Prostate gland (tissue), 2 donors: ENCODE data around the gene FNBP1L. TPM values are rescaled to one million over a fixed set of nuclear protein-coding genes. Genes with fewer than 3 reads are reported as not detected.

Experiments used
- DNase-seq: peaks from one replicate; pipeline ENCODE4 v3.0.0-alpha.2; 2019; ENCODE audit warnings: low spot score
- H3K27ac ChIP-seq, 2 donors: fragments of 200-600 bp; sonication (generic); 2 replicates each; pipeline ENCODE4 v1.5.1; 2017 to 2019
- H3K27me3 ChIP-seq: fragments of 200-600 bp; sonication (generic); replicated peaks from 2 replicates; pipeline ENCODE4 v1.5.1; 2019; ENCODE audit not compliant: insufficient read depth
- H3K36me3 ChIP-seq, 2 donors: fragments of 200-600 bp; sonication (generic); 1 replicate in 1 of 2; 2 replicates in 1 of 2; pipeline versions ENCODE4 v1.5.1 to v1.8.1; 2017 to 2019
- H3K4me1 ChIP-seq: fragments of 200-600 bp; sonication (generic); replicated peaks from 2 replicates; pipeline ENCODE4 v1.5.1; 2019
- H3K4me3 ChIP-seq, 2 donors: fragments of 200-600 bp; sonication (generic); 2 replicates each; pipeline ENCODE4 v1.5.1; 2017 to 2019
- H3K9me3 ChIP-seq: fragments of 200-600 bp; sonication (generic); 2 replicates; pipeline ENCODE4 v1.5.1; 2017
- POLR2A ChIP-seq: fragments of 450-650 bp; IDR thresholded peaks from one replicate; pipeline ENCODE4 v1.6.1; 2016; ENCODE audit warnings: antibody characterized with exemption, mild to moderate bottlenecking
- POLR2AphosphoS5 ChIP-seq: sonication (generic); formaldehyde crosslinking; IDR thresholded peaks from one replicate; pipeline ENCODE4 v1.6.1; 2017; ENCODE audit warnings: antibody characterized with exemption
- WGBS: methylation state at CpG from one replicate; pipeline ENCODE4 v1.1.5; 2018; 5-methylcytosine and 5-hydroxymethylcytosine counted together
- intact Hi-C: fragments of 100-400 bp; cut with DNase I; formaldehyde crosslinking; loops from one replicate; pipeline ENCODE4 v1.14.2; 2022
- total RNA-seq, 2 donors: library from RNA; depleted of rRNA; stranded (reverse); fragments of >200 nt; gene quantifications; one replicate each; pipeline ENCODE4 v1.1.0, GENCODE V29; 2016
- TF ChIP-seq, protein P1 (sequence below), 4 experiments: fragments of 200-600 bp in 2 of 4; fragments of 450-650 bp in 2 of 4; sonication (generic) in 2 of 4; IDR thresholded peaks; 1 replicate in 3 of 4; 2 replicates in 1 of 4; pipeline ENCODE4 v1.5.1; 2016 to 2019; ENCODE audit warnings: antibody characterized with exemption in 4 of 4, mild to moderate bottlenecking in 2 of 4, moderate library complexity in 2 of 4

FNBP1L gene
- total RNA-seq, 2 donors from 2014 or later, result 41.1 to 49.7 TPM

DNA sequence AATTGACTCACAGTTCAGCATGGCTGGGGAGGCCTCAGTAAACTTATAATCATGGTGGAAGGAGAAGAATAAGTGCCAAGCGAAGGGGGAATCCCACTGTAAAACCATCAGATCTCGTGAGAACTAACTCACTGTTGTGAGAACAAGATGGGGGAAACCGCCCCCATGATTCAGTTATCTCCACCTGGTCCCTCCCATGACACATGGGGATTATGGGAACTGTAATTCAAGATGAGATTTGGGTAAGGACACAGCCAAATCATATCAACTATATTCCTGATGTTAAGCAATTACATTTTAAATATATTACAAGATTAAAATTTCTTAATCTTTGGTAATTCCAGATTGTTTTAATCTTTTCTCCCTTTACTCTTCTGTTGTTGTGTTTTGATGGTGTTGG lies 55.2 kb downstream of the FNBP1L start:
- Histone ChIP-seq H3K27ac (no peak overlapping the region), H3K4me1 (no peaks in the 10 kb centered on the region), H3K4me3 (no peak overlapping the region), H3K27me3 (no peaks in the 10 kb centered on the region), H3K9me3 (no peaks in the 10 kb centered on the region), H3K36me3 (no peaks in the 10 kb centered on the region)
- DNase-seq, result no peak
- 86% methylated on average over 3 of the region's 3 CpGs for WGBS
- TF ChIP-seq POLR2A (no peak), POLR2AphosphoS5 (no peak)
- TF ChIP-seq, protein P1, sequence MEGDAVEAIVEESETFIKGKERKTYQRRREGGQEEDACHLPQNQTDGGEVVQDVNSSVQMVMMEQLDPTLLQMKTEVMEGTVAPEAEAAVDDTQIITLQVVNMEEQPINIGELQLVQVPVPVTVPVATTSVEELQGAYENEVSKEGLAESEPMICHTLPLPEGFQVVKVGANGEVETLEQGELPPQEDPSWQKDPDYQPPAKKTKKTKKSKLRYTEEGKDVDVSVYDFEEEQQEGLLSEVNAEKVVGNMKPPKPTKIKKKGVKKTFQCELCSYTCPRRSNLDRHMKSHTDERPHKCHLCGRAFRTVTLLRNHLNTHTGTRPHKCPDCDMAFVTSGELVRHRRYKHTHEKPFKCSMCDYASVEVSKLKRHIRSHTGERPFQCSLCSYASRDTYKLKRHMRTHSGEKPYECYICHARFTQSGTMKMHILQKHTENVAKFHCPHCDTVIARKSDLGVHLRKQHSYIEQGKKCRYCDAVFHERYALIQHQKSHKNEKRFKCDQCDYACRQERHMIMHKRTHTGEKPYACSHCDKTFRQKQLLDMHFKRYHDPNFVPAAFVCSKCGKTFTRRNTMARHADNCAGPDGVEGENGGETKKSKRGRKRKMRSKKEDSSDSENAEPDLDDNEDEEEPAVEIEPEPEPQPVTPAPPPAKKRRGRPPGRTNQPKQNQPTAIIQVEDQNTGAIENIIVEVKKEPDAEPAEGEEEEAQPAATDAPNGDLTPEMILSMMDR (IDR thresholded peaks at IDR 0.05), result no peak
- intact Hi-C loops, result no loop called here

DNA sequence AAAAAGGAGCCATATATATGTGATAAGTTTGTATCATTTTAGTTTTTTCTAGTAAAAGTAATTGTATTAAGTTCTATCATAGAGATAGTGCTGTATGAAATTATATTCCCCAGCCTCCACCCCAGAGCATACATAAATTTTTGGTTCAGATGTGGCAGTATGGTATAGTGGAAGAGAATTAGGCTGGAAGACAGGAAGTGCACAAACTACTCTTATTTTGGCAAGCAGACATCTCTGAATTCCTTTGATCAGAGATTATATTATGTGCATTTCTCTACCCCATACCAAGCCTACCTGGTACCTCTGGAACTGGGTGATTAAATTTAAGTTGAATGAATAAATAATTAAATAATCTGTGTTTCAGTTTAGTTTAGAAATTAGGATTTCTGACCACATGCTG lies 55.9 kb downstream of the FNBP1L start:
- Histone ChIP-seq H3K36me3 (no peaks in the 10 kb centered on the region), H3K9me3 (no peaks in the 10 kb centered on the region), H3K4me3 (no peak overlapping the region), H3K27me3 (no peaks in the 10 kb centered on the region), H3K4me1 (no peaks in the 10 kb centered on the region), H3K27ac (no peak overlapping the region)
- no peak for DNase-seq
- intact Hi-C loops, result no loop called here
- TF ChIP-seq, protein P1 (IDR thresholded peaks at IDR 0.05), result no peak
- no peak for TF ChIP-seq POLR2A

DNA sequence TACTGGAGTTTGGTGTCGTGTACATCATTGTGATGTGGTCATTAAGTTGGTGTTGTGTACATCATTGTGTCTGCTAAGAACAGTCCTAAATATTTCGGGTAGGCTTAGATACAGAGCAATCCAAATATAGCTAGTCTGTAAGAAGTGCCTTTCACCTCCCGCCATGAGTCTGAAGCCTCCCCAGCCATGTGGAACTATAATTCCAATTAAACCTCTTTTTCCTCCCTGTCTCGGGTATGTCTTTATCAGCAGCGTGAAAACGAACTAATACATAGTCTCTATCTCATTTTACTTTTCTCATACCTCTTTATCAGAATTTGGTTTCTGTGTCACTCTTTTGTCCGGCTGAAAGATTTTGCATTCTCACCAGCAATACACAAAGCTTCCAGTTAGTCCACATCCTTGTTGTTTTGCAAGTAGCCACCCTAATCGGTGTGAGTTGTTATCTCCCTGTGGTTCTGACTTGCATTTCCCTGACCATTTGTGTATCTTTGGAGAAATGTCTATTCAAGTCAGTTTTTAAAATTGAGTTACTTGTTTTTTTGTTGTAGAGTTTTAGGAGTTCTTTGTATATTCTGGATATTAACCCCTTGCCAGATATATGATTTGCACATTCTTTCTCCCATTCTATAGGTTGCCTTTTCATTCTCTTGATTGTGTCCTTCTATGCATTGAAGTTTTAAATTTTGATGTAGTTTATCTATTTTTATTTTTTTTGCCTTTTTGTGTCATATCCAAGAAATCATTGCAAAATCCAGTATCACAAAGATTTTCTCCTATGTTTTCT lies 56.5 kb downstream of the FNBP1L start:
- Histone ChIP-seq H3K4me1 (no peaks in the 10 kb centered on the region), H3K4me3 (no peak overlapping the region), H3K9me3 (no peaks in the 10 kb centered on the region), H3K36me3 (no peaks in the 10 kb centered on the region), H3K27me3 (no peaks in the 10 kb centered on the region), H3K27ac (no peak overlapping the region)
- TF ChIP-seq, protein P1 (IDR thresholded peaks at IDR 0.05), result no peak
- no peak for TF ChIP-seq POLR2AphosphoS5
- intact Hi-C loops, result no loop called here
- DNase-seq, result no peak
- WGBS, result 86% methylated on average over 8 of the region's 8 CpGs

DNA sequence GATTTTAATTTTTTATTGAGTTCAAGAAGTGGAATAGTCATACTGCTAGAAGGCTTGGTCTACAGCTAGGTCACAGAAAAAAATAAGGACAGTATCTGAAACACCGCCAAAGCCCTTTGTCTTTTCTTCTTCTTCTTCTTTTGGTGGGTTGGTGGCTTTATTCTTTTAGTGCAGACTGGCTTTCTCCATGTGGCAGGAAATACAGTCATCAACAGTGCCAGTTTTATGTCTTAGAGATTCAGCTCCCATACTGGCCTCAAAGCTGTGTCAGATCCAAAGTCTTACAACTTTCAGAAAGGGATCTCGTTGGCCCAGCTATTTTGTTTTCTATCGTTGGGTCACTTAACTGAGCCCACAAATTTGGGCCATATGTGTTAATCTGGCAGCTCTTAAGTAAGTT lies 58.2 kb downstream of the FNBP1L start:
- WGBS, result 91% methylated on average over 3 of the region's 3 CpGs
- intact Hi-C loops, result no loop called here
- no peaks in the 10 kb centered on the region for H3K36me3 ChIP-seq
- no peak for DNase-seq
- no peaks in the 10 kb centered on the region for H3K9me3 ChIP-seq
- no peaks in the 10 kb centered on the region for H3K27me3 ChIP-seq
- H3K4me3 ChIP-seq, result no peak overlapping the region
- H3K4me1 ChIP-seq, result no peaks in the 10 kb centered on the region
- no peak for TF ChIP-seq POLR2AphosphoS5
- H3K27ac ChIP-seq, result no peak overlapping the region

DNA sequence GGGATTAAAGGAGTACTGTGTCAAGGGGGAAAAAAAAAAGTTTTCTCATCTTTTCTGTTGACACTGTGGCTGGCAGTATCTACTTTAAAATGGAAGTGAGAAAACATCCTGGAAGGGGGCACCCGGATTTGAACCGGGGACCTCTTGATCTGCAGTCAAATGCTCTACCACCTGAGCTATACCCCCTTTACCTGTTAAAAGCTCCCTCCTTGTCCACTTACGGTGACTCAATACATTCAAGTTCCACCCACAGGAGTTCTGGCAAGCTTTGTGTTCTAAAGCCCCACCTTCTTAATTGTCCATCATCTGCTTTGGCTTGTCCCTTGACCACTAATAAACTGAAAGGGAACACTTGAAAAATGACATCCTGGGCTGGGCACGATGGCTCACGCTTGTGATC lies 68.2 kb downstream of the FNBP1L start:
- H3K4me1 ChIP-seq, result no peaks in the 10 kb centered on the region
- H3K9me3 ChIP-seq, result no peaks in the 10 kb centered on the region
- intact Hi-C loops, result no loop called here
- TF ChIP-seq, protein P1 (IDR thresholded peaks at IDR 0.05), result no peak
- TF ChIP-seq POLR2A, result no peak
- TF ChIP-seq POLR2AphosphoS5, result no peak
- DNase-seq, result no peak
- WGBS, result 95% methylated on average over 5 of the region's 5 CpGs
- no peak overlapping the region for H3K4me3 ChIP-seq
- no peak overlapping the region for H3K27ac ChIP-seq
- no peaks in the 10 kb centered on the region for H3K36me3 ChIP-seq
- H3K27me3 ChIP-seq, result no peaks in the 10 kb centered on the region
